ENCODE results near the gene TMEM215. TPM values are rescaled to one million over a fixed set of nuclear protein-coding genes. Genes with fewer than 3 reads are reported as not detected.

Gene TMEM215
- total RNA-seq, 1 donor from 2014 or later = not detected

Other genes with a start within 250 kb of the TMEM215 start
- gene SMIM27, start 231.2 kb upstream of the TMEM215 start, total RNA-seq = 10.3 and 11.7 TPM in 2 replicates
- 11.7 and 12.0 TPM in 2 replicates for gene TOPORS, start 231.0 kb upstream of the TMEM215 start, total RNA-seq
- 36.3 and 36.9 TPM in 2 replicates for gene NDUFB6, start 210.4 kb upstream of the TMEM215 start, total RNA-seq
- 0.02 TPM in 1 of 2 replicates, not detected in the other for gene TAF1L, start 147.9 kb upstream of the TMEM215 start, total RNA-seq
- 34.5 and 39.5 TPM in 2 replicates for gene APTX, start 218.1 kb downstream of the TMEM215 start, total RNA-seq
- gene DNAJA1, start 241.7 kb downstream of the TMEM215 start, total RNA-seq = 221 and 224 TPM in 2 replicates

Data from T-helper 1 cell treated with Interleukin-12 subunit alpha and Interleukin-12 subunit beta and Interleukin-4 antibody, amounts not matched to agents 30 ng/mL and 1 ng/mL, for 36 hours (primary cell).